HepG2 (cell line): ENCODE data around the gene AANAT. TPM values are rescaled to one million over a fixed set of nuclear protein-coding genes. Genes with fewer than 3 reads are reported as not detected.

Experiments used
- ATAC-seq: fragments of 200-7000 bp; cut with Tn5 transposase; 3 replicates; pipeline ENCODE4 v1.9.1; 2020; ENCODE audit warnings: mild to moderate bottlenecking, moderate library complexity
- BruUV-seq: library from RNA; stranded (reverse); fragments of 400-500 nt; replicated peaks from 2 replicates; lab custom pipeline; 2021; lab: Mats Ljungman, UMichigan
- CTCF ChIA-PET: fragments of 300-600 bp; formaldehyde crosslinking; extraction: SDS; loops from one replicate; lab custom pipeline; 2021; ENCODE audit warnings: low total read pairs, inconsistent platforms, low intra/inter-chr PET ratio; lab: Yijun Ruan, JAX
- POLR2A ChIA-PET: fragments of 350-600 bp; sonication (Branson Sonifier 250); formaldehyde crosslinking; loops from one replicate; lab custom pipeline; 2020; ENCODE audit warnings: antibody characterized with exemption, inconsistent platforms; lab: Yijun Ruan, JAX
- DNase-seq: peaks from one replicate; pipeline ENCODE4 v3.0.0-alpha.2; 2015; ENCODE audit warnings: low spot score
- FAIRE-seq: peaks from 3 replicates; lab custom pipeline; 2011; peaks lifted over from hg19 to GRCh38; lab: Jason Lieb, UNC
- H2AFZ ChIP-seq: one replicate; pipeline ENCODE4 v1.6.1; 2011; ENCODE audit warnings: low read length, inconsistent platforms
- H3K27ac ChIP-seq: fragments of 300-600 bp; 3 replicates; pipeline ENCODE4 v1.8.0; 2011; ENCODE audit warnings: mixed run types, mild to moderate bottlenecking, mixed read lengths, low read length, inconsistent platforms; ENCODE audit not compliant: insufficient read depth; ENCODE audit errors: extremely low read length
- H3K27me3 ChIP-seq, 2 experiments: fragments of 200-600 bp in 1 of 2; 2 replicates in 1 of 2; 3 replicates in 1 of 2; pipeline versions ENCODE4 v1.6.0 to v1.8.0; 2011; ENCODE audit warnings: low read length in 2 of 2, mild to moderate bottlenecking in 2 of 2, moderate library complexity in 2 of 2, inconsistent platforms in 1 of 2; ENCODE audit not compliant: insufficient read depth in 2 of 2, control insufficient read depth in 1 of 2
- H3K36me3 ChIP-seq, 2 experiments: fragments of 200-600 bp in 1 of 2; replicated peaks in 1 of 2; 2 replicates in 1 of 2; 3 replicates in 1 of 2; pipeline versions ENCODE4 v1.5.1 to v1.8.0; 2011; ENCODE audit warnings: low read length in 2 of 2, inconsistent platforms in 1 of 2; ENCODE audit not compliant: insufficient read depth in 2 of 2, control insufficient read depth in 1 of 2
- H3K4me1 ChIP-seq: 2 replicates; pipeline ENCODE4 v1.5.1; 2012; ENCODE audit warnings: low read length, inconsistent platforms; ENCODE audit not compliant: insufficient read depth
- H3K4me2 ChIP-seq: 2 replicates; pipeline ENCODE4 v1.6.0; 2011; ENCODE audit warnings: low read depth, low read length, inconsistent platforms
- H3K4me3 ChIP-seq, 3 experiments: fragments of 200-600 bp in 1 of 3; sonication (generic), shearing (Covaris generic) in 1 of 3; replicated peaks in 1 of 3; 2 replicates each; pipeline ENCODE4 v1.5.1; 2011 to 2016; ENCODE audit warnings: low read length in 3 of 3, inconsistent platforms in 2 of 3, low read depth in 2 of 3, mild to moderate bottlenecking in 2 of 3, control low read depth in 1 of 3, mixed read lengths in 1 of 3; ENCODE audit not compliant: insufficient read depth in 1 of 3
- H3K79me2 ChIP-seq: one replicate; pipeline ENCODE4 v1.6.1; 2011; ENCODE audit warnings: low read length, inconsistent platforms; ENCODE audit not compliant: insufficient read depth
- H3K9ac ChIP-seq: 2 replicates; pipeline ENCODE4 v1.6.0; 2011; ENCODE audit warnings: mild to moderate bottlenecking, low read depth, low read length, inconsistent platforms; ENCODE audit not compliant: insufficient read depth
- H3K9me3 ChIP-seq: 2 replicates; pipeline ENCODE4 v1.5.1; 2012; ENCODE audit warnings: mild to moderate bottlenecking, low read length
- H4K20me1 ChIP-seq: 2 replicates; pipeline ENCODE4 v1.6.0; 2011; ENCODE audit warnings: inconsistent platforms, mild to moderate bottlenecking, low read length, moderate library complexity; ENCODE audit not compliant: insufficient read depth
- GLI4 ChIP-seq: sonication (generic); formaldehyde crosslinking; IDR thresholded peaks from 2 replicates; pipeline ENCODE4 v1.5.1; 2020; ENCODE audit warnings: missing genetic modification reagents, mild to moderate bottlenecking, moderate library complexity, borderline replicate concordance
- HNF1B ChIP-seq: sonication (generic); formaldehyde crosslinking; IDR thresholded peaks from 2 replicates; pipeline ENCODE4 v1.5.1; 2020; ENCODE audit warnings: mild to moderate bottlenecking, moderate library complexity, missing genetic modification reagents
- JDP2 ChIP-seq: sonication (generic); formaldehyde crosslinking; IDR thresholded peaks from 2 replicates; pipeline ENCODE4 v1.8.1; 2022; ENCODE audit warnings: missing genetic modification reagents, borderline replicate concordance
- MNT ChIP-seq: fragments of 450-650 bp; IDR thresholded peaks from 2 replicates; pipeline ENCODE4 v1.6.1; 2016
- MTF1 ChIP-seq: sonication (generic); formaldehyde crosslinking; IDR thresholded peaks from 2 replicates; pipeline ENCODE4 v1.5.0; 2020; ENCODE audit warnings: missing genetic modification reagents
- SALL1 ChIP-seq: sonication (generic); formaldehyde crosslinking; IDR thresholded peaks from 2 replicates; pipeline ENCODE4 v1.8.0; 2022; ENCODE audit warnings: mild to moderate bottlenecking, missing genetic modification reagents
- TSC22D2 ChIP-seq: sonication (generic); formaldehyde crosslinking; IDR thresholded peaks from 2 replicates; pipeline ENCODE4 v1.5.1; 2020; ENCODE audit warnings: missing genetic modification reagents, mild to moderate bottlenecking, borderline replicate concordance
- UBTF ChIP-seq: sonication (generic); formaldehyde crosslinking; IDR thresholded peaks from 2 replicates; pipeline ENCODE4 v1.4.0; 2020; ENCODE audit warnings: mild to moderate bottlenecking, missing genetic modification reagents
- USF2 ChIP-seq, 2 experiments: sonication (generic) in 1 of 2; formaldehyde crosslinking in 1 of 2; IDR thresholded peaks; 2 replicates each; pipeline versions ENCODE4 v1.5.1 to v1.6.1; 2011 to 2020; ENCODE audit warnings: borderline replicate concordance in 1 of 2, low read depth in 1 of 2, low read length in 1 of 2, mild to moderate bottlenecking in 1 of 2, missing genetic modification reagents in 1 of 2, moderate library complexity in 1 of 2
- ZFP36L2 ChIP-seq: sonication (generic); formaldehyde crosslinking; IDR thresholded peaks from 2 replicates; pipeline ENCODE4 v1.4.0; 2020; ENCODE audit warnings: missing genetic modification reagents
- ZFP91 ChIP-seq: sonication (generic); formaldehyde crosslinking; IDR thresholded peaks from 2 replicates; pipeline ENCODE4 v1.9.0; 2022; ENCODE audit warnings: missing genetic modification reagents, mild to moderate bottlenecking, borderline replicate concordance
- ZNF44 ChIP-seq: sonication (generic); formaldehyde crosslinking; IDR thresholded peaks from 2 replicates; pipeline ENCODE4 v1.5.1; 2020; ENCODE audit warnings: mild to moderate bottlenecking, missing genetic modification reagents
- ZNF607 ChIP-seq: sonication (generic); formaldehyde crosslinking; IDR thresholded peaks from 2 replicates; pipeline ENCODE4 v1.5.1; 2020; ENCODE audit warnings: missing genetic modification reagents, mild to moderate bottlenecking, borderline replicate concordance
- ZNF652 ChIP-seq: IDR thresholded peaks from 2 replicates; pipeline ENCODE4 v1.6.1; 2016; ENCODE audit warnings: low read depth, borderline replicate concordance
- WGBS: methylation state at CpG from one replicate; pipeline ENCODE4 v1.1.6; 2017; ENCODE audit warnings: low lambda C conversion rate; 5-methylcytosine and 5-hydroxymethylcytosine counted together
- in situ Hi-C: cut with HindIII; loops from 2 replicates; pipeline ENCODE4 v1.10.0; 2017; ENCODE audit warnings: low pct_unique_long_range_greater_than_20kb; ENCODE audit not compliant: extremely low pct_ligation_motif_present
- intact Hi-C: fragments of 100-400 bp; cut with micrococcal nuclease; formaldehyde crosslinking; loops from one replicate; pipeline ENCODE4 v1.10.0; 2022; ENCODE audit not compliant: unreplicated experiment
- polyA plus RNA-seq, 8 experiments: library from polyadenylated mRNA; depleted of rRNA in 3 of 8; stranded (reverse) in 7 of 8; unstranded in 1 of 8; fragments of >200 nt; fragmentation: Illumina TruSeq in 4 of 8; extraction: Trizol in 4 of 8; gene quantifications; 2 replicates each; pipeline versions ENCODE4 v1.2.1 to v1.2.3, GENCODE V29; 2011 to 2016; ENCODE audit warnings: low read depth in 4 of 8, missing spikeins in 1 of 8, mixed read lengths in 1 of 8; ENCODE audit not compliant: insufficient read depth in 1 of 8
- total RNA-seq, 5 experiments: library from RNA; depleted of rRNA; stranded (reverse); fragments of >200 nt; fragmentation: Illumina TruSeq; extraction: Trizol; gene quantifications; 2 replicates each; pipeline ENCODE4 v1.2.3, GENCODE V29; 2016; ENCODE audit warnings: low read depth in 1 of 5

The AANAT gene
- total and polyA plus RNA-seq, 2 of the 13 experiments (the other 11 are each of a cell fraction or from before 2014, with no cell fraction given): 0.07 TPM; not detected in 1

- H3K9me3 ChIP-seq: no peaks in the 10 kb centered on the region
- no peak overlapping the region for H3K27ac ChIP-seq
- no peaks in the 10 kb centered on the region for H4K20me1 ChIP-seq
- FAIRE-seq (no peak), ATAC-seq (no peak), DNase-seq (no peak)
- peaks cover 8 to 40% of the 10 kb centered on the region in 2 experiments for H3K27me3 ChIP-seq
- H3K4me1 ChIP-seq: peaks cover 64% of the 10 kb centered on the region
- CTCF ChIA-PET: no interaction called here
- no peak overlapping the region for H3K9ac ChIP-seq
- WGBS: 15% methylated on average over 6 of the region's 6 CpGs
- H2AFZ ChIP-seq: no peak overlapping the region
- POLR2A ChIA-PET: interaction anchor here (1.3 to 2.0 kb wide), 5 partner anchors 12 to 44 kb away, joined by 3 to 10 read pairs (median 4); partner anchors contain the start of gene RHBDF2
- intact Hi-C loops: no loop called here
- in situ Hi-C loops: no loop called here
- no peaks in the 10 kb centered on the region for H3K79me2 ChIP-seq
- H3K36me3 ChIP-seq: no peaks in the 10 kb centered on the region
- BruUV-seq: no TSS peak
- peak overlapping the region; percentile 47 for H3K4me2 ChIP-seq
- peak overlapping the region in 1 of 3 experiments; percentile 29; a peak in 1 of 6 replicates for H3K4me3 ChIP-seq
- no peak for TF ChIP-seq ZNF44 (CRISPR knock-in tag)
- peak; percentile 6; the same call in 1 of the 2 replicates for TF ChIP-seq HNF1B (CRISPR knock-in tag)
- TF ChIP-seq TSC22D2 (CRISPR knock-in tag): no peak
- TF ChIP-seq GLI4 (CRISPR knock-in tag): 0 out of 2 replicates have a peak, but pooled peaks have one; percentile 20
- TF ChIP-seq MTF1 (CRISPR knock-in tag): no peak
- TF ChIP-seq ZNF607 (CRISPR knock-in tag): no peak
- peak; percentile 57; the same call in 1 of the 2 replicates for TF ChIP-seq USF2 (IDR thresholded peaks at IDR 0.05; ENCODE audit: low read depth, low read length)
- peak; percentile 52; the same call in 1 of the 2 replicates for TF ChIP-seq USF2 (CRISPR knock-in tag; IDR thresholded peaks at IDR 0.05; ENCODE audit: borderline replicate concordance)
- no peak for TF ChIP-seq ZFP36L2 (CRISPR knock-in tag)
- TF ChIP-seq SALL1 (CRISPR knock-in tag): 0 out of 2 replicates have a peak, but pooled peaks have one; percentile 3
- TF ChIP-seq ZNF652 (CRISPR knock-in tag): no peak
- no peak for TF ChIP-seq ZFP91 (CRISPR knock-in tag)
- no peak for TF ChIP-seq UBTF (CRISPR knock-in tag)
- TF ChIP-seq MNT: peak; percentile 92
- TF ChIP-seq JDP2 (CRISPR knock-in tag): no peak
These were observed 45.9 kb downstream of the AANAT start for GRCh38 chr17:76513306-76513692.
